ENCODE measurements around the gene PLXNA4.

DNA sequence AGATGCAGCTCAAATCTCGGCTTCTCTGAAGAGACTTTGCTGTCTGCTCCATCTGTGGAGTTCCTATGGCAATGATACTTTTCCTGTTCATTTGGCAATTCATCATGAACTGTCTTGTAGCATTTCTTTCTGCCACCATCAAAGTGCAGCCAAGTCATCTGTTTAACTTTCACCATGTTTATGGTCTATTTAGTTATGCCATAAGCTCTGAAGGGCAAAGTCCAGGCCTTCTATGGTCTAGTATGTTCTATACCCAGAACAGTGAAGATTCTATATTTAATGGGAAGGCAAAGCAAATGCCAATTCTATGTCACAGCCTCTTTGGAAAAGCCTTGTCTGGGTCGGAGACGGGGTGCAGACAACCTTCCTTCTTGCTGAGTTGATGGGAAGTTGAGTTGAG, 472.6 kb downstream of the PLXNA4 start:
- TF ChIP-seq CTCF (IDR thresholded peaks at IDR 0.05), result no peak
- no peak for TF ChIP-seq POLR2A (IDR thresholded peaks at IDR 0.05)

All from stomach (tissue), 4 donors.